Measurements from ENCODE around the gene PAFAH1B2. TPM values are rescaled to one million over a fixed set of nuclear protein-coding genes. Genes with fewer than 3 reads are reported as not detected.
A peak's percentile ranks its signal among the peaks of the same experiment; 100 is the strongest.

The PAFAH1B2 gene
- total and polyA plus RNA-seq, 7 donors: 13.0 to 46.3 (median 30.8) TPM

GRCh38 chr11:117210620-117211019 is 66.5 kb downstream of the PAFAH1B2 start:
- TF ChIP-seq CTCF (IDR thresholded peaks at IDR 0.05): no peak
- no peaks in the 10 kb centered on the region for H3K4me1 ChIP-seq
- H3K9me3 ChIP-seq: no peaks in the 10 kb centered on the region
- DNase-seq (no peak), ATAC-seq (no peak)
- WGBS, 3 donors: 95 to 98% (median 96%) methylated on average over 3 of the region's 3 CpGs
- no peak overlapping the region for H3K27ac ChIP-seq
- H3K27me3 ChIP-seq (ENCODE audit: insufficient read depth in 3 of 3, low read length in 2 of 3): no peaks in the 10 kb centered on the region
- H3K36me3 ChIP-seq (ENCODE audit: insufficient read depth in 1 of 2, low read depth in 1 of 2): peaks cover 7 to 43% of the 10 kb centered on the region in 2 donors
- no peak overlapping the region for H3K4me3 ChIP-seq
- intact Hi-C loops (cut with DNase I): no loop called here

GRCh38 chr11:117212697-117213355 is 68.7 kb downstream of the PAFAH1B2 start:
- intact Hi-C loops (cut with DNase I): no loop called here
- Histone ChIP-seq H3K27ac (no peak overlapping the region), H3K36me3 (ENCODE audit: insufficient read depth in 1 of 2, low read depth in 1 of 2) (peaks cover 10 to 64% of the 10 kb centered on the region in 2 donors), H3K27me3 (ENCODE audit: insufficient read depth in 3 of 3, low read length in 2 of 3) (no peaks in the 10 kb centered on the region), H3K4me3 (no peak overlapping the region), H3K9me3 (no peaks in the 10 kb centered on the region), H3K4me1 (peaks cover 4% of the 10 kb centered on the region)
- DNase-seq (peak in 1 of 2 donors; percentile 4), ATAC-seq (no peak)
- no peak for TF ChIP-seq CTCF (IDR thresholded peaks at IDR 0.05)
- 86 to 93% (median 90%) methylated on average over 11 of the region's 11 CpGs for WGBS, 3 donors

GRCh38 chr11:117214404-117215110 is 70.5 kb downstream of the PAFAH1B2 start:
- Histone ChIP-seq H3K27me3 (ENCODE audit: insufficient read depth in 3 of 3, low read length in 2 of 3) (no peaks in the 10 kb centered on the region), H3K36me3 (ENCODE audit: insufficient read depth in 1 of 2, low read depth in 1 of 2) (peaks cover 10 to 81% of the 10 kb centered on the region in 2 donors), H3K9me3 (no peaks in the 10 kb centered on the region), H3K4me1 (peaks cover 15% of the 10 kb centered on the region), H3K4me3 (no peak overlapping the region), H3K27ac (no peak overlapping the region)
- ATAC-seq (no peak), DNase-seq (peak in 1 of 2 donors; percentile 2)
- intact Hi-C loops (cut with DNase I): loop anchor here in 1 of 2 donors (5.0 kb wide), 1 partner anchor 32 kb away; no protein-coding TSS in a partner anchor
- WGBS, 3 donors: 83 to 90% (median 89%) methylated on average over 7 of the region's 7 CpGs
- TF ChIP-seq CTCF (IDR thresholded peaks at IDR 0.05): no peak

- Histone ChIP-seq H3K27ac (peak overlapping the region; percentile 62), H3K9me3 (no peaks in the 10 kb centered on the region), H3K36me3 (ENCODE audit: insufficient read depth in 1 of 2, low read depth in 1 of 2) (peaks cover 10 to 68% of the 10 kb centered on the region in 2 donors), H3K4me1 (peaks cover 42% of the 10 kb centered on the region), H3K27me3 (ENCODE audit: insufficient read depth in 3 of 3, low read length in 2 of 3) (no peaks in the 10 kb centered on the region), H3K4me3 (peak overlapping the region; percentile 13)
- no peak for TF ChIP-seq CTCF (IDR thresholded peaks at IDR 0.05)
- DNase-seq (no peak), ATAC-seq (no peak)
- intact Hi-C loops (cut with DNase I): loop anchor here in 1 of 2 donors (5.0 kb wide), 1 partner anchor 35 kb away; no protein-coding TSS in a partner anchor
- WGBS, 3 donors: 70 to 72% (median 71%) methylated on average over 11 of the region's 11 CpGs
These were observed 73.3 kb downstream of the PAFAH1B2 start for GRCh38 chr11:117217141-117218084.

Data from psoas muscle (tissue), 8 donors.